Activated T-cell treated with anti-CD3 and anti-CD28 coated beads, Interleukin-2, amount 50 U/mL, for 1 hour (primary cell): ENCODE results near the gene DLL1.

Source experiments
- DNase-seq: peaks from one replicate; pipeline ENCODE4 v3.0.0-alpha.2; 2020

The DLL1 gene

DNA sequence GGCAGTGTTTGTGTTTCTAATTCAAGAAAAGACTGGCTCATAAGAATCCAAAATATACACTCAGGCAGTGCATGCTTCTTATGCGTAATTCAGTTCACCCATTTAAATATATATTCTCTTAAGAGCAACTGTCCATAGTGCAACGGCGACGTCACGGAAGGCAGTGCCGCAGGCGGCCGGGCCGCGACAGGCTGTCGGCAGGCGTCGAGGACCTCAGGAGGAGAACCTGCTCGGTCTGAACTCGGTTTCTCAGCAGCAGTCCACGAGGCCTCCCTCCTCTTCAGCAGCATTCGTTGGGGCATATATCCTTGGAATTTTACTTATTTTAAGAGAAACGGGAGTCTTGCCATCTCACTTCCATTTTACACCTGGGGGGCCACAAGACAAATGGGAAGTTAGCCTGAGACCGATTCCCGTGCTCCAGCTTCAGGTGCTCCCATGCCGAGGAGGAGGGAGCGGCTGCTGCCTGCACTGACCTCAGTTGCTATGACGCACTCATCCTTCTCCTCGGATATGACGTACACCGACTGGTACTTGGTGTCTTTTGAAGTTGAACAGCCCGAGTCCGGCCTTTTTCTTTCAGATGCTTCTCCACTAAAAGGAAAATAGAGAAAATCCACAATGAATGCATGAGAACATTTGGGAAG lies 8.2 kb downstream of the DLL1 start:
- DNase-seq: no peak

DNA sequence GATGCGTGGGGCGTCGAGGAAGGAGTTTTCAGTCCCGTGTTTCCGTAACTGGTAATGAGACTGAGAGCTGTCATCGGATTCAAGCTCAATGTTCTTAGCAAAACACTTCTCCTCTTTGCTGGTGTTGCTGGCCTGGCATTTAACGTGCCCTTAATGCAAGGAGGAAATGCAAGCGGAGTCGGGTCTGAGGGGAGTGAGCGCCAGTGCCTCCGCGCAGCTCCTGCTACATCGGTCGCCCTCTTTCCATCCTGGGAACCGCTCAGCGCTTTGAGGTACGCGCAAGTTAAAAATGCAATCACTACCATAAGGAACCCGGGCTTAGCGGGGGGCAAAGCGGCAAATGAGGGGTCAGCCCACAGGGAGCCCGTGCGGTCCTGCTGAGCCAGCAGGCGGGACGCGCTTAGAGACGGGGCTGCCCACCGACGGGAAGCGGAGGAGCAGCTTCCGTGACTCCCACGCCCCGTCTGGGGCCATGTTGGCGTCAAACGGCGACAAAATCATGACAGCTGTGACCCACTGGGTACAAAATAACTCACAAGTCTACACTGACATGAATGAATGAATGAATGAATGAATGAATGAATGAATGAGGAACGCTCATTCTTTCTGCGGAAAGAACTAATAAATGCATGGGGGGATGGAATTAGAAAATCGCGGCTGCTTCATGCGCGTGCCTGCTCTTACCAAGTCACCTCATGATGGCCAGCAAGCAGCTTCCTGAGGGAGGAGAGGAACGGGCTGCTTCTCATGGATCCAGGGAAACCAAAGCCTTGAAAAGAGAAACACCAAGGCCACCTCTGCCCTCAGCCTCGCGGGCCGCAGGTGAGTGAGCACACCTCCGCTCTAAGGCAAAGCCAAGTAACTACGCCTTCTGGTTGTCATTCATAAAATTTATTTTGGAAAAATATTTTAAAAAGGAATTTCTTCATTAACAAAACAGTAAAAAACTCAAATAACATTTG lies 9.3 kb downstream of the DLL1 start:
- DNase-seq: no peak

DNA sequence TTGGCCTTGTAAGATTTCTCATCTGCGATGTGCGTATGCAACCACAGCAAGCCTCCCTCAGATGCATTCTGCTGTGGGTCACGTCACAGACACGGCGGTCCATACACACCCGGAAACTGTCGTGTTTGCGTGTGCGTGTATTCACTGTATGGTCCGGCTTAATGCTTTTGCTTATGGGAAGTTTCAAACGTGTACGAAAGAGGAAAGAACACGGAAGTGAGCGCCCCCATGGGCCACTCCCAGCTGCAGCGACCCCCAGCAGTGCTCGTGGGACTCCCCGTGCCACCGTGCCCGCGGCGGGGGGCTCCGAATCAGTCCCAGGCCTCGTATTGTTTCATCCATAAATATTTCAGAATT lies 10.2 kb downstream of the DLL1 start:
- no peak for DNase-seq

DNA sequence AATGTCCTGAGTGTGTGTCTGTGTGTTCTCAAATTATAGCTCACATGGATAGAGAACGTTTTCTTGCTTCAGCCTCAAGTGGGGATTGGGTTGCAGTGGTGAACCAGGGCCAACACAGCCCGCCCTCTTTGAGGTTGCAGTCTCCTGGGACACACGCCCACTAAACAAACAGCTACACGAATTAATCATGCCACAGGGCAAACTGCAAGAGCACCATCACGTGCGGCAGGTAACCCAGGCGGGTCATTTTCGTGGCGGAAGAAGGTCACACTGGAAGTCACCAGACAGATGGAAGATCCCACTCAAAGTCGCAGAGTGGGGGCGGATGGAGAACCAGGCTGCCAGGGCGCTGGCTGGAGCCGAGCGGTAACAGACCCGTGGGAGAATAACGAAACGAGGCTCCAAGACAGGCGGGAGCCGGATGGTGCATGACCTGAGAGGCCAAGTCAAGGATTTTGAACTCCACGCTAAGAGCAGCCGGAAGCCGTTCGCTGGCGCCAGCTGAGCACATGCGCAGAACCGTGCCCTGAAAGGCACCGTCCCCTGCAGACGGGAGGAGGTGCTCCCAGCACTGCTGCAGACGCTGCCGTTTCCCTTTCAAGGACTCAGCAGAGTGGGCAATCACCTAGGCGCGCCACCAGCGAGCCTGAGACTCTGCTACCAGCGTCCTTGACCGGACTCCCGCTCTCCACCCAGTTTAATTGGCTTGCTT lies 10.7 kb downstream of the DLL1 start:
- DNase-seq: peak; percentile 66

DNA sequence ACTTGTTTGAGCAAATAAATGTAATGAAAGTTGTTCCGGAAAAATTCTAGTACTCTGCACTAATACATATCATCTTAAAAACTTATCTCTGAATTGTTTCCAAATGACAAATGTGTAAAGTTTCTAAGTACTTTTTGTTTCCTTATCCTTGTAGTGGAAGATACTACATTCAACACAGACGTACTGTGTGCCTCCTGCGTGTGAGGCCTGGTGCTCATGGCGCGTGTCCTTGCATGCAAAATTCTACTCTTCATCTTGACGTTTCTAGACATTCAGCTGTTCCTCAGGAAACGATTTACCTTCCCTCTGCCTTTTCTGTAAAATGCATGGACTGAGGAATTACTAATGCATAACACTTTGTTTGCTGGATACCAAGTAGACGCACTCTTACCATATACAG lies 11.5 kb downstream of the DLL1 start:
- no peak for DNase-seq

DNA sequence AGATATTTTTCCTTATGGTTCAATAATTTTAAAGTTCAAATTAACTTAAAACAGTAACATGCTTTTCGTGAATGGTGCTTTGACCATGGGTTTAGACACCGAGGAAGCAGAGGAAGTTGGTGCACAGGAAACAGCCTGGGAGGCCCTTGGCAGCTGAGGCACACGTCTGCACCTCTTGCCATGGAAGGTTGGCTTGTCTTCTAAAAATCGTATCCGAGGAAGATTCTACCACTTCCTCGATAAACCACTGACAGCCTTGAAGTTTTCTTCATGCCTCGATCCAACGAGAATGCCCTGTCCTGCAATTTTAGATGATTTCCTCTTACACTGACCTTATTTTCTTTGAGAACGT lies 12.2 kb downstream of the DLL1 start:
- no peak for DNase-seq

DNA sequence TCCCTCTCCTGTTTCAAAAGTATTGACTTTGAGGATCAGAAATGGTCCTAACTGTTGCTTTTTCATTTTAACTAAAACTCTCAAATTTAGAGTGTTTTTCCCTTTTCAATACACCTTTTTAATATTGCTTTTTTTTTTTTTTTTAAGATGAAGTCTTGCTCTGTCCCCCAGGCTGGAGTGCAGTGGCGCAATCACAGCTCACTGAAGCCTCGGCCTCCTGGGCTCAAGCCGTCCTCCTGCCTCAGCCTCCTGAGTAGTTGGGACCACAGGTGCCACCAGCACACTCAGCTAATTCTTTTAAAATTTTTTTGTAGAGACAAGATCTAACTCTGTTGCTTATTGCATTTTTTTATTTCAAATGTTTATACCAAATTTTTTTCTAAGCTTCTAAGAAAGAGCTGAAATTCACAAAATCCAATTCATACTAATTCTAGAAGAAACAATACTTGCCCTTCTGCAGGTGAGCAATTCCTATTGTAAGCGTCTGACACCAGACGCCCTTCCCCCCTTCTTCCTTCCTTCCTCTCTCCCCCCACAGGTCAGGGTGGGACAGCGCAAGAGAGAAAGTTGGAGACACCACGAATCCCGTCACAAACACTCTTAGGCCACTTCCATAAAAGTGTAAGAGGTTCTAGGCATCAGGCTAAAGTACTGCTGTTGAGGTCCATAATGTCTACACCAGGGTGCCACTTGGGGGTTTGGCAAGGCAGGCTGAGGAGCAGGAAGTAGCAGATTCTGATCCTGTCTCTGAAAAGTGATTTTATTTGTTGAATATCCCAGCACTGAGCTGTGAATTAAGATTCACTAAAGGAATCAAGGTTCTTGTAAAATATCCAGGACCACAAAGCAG lies 12.8 kb downstream of the DLL1 start:
- DNase-seq: no peak

DNA sequence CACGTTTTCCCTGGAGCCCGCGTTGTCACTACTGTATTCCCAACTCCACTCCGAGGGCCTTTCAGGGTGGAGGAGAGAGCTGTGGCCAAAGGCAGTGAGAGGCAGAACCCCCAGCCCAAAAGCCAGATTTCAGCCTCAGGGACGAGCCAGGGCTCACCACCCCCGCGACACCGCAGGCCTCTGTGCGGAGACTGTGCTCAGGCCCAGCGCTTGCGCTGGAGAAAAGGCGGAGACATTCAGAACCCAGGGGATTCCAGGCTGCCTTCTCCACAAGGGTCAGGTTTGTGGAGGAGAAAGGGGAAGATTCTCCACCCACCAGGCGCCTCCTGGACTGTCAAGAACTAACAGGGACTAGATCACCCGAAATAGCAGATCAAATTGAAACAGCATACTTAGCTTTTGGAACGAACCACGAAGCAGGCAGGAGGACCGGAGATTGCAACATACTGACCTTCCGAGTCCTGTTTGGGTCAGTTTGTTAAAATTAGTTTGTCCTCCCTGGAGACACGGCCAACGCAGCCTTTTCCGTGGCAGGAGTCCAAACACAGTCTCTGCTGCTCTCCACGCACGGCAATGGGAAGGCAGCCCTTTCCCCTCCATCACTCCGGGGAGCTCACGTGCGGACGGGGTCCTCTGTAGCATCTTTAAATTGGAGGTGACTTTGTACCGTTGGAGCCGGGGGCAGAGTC lies 14.4 kb downstream of the DLL1 start:
- no peak for DNase-seq

DNA sequence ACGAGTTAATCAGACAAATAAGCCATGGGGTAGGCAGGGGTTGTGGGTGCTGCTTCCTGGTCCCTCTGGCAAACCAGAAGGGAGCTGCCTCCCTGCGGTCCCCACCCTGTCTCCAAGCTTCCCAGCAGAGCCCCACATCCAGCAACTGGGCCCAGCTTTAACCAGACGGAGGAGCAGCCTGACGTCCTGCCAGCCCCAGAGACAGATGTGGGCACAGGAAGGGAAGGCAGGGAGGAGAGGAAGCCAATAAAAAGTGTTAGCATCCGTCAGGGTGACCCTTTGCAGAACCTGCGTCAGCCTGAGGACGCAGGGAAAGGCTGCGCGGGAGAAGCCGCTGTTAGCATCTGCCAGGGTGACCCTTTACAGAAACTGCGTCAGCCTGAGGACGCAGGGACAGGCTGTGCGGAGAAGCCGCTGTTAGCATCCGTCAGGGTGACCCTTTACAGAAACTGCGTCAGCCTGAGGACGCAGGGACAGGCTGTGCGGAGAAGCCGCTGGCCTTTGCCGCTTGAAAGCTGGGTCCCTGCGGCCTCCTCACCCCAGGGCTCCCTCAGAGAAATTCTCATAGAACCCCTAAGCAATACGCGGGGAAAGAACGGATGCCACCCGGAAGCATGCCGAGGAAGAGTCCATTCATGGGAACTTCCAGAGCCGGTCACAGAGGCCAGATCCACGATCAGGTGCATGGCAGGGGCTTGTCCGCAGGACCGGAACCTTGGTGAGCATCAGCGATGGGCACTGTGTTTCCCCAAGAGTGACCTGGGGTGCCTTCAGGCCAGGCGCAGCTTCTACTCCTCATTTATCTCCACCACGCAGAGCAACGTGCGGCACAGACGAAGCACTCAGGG lies 15.9 kb downstream of the DLL1 start:
- DNase-seq: no peak

DNA sequence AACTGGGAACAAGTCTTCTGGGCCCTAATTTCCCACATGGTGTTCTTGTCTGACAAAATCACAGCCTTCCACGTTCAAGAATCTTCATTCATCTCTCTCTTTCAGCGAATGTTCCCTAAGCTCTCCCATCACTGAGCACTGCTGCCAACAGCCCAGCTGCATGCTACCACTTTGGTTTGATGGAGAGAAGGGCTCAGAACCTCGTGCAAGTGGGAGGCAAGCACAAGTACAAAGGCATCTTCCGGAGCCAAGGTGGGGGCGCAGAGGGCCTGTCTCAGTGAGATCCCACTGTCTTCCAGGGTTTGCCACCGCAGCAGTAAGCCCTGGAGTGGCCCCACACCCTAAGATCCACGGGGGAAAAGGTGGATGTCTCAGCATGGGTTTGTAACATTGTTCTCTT lies 17.2 kb downstream of the DLL1 start:
- no peak for DNase-seq

DNA sequence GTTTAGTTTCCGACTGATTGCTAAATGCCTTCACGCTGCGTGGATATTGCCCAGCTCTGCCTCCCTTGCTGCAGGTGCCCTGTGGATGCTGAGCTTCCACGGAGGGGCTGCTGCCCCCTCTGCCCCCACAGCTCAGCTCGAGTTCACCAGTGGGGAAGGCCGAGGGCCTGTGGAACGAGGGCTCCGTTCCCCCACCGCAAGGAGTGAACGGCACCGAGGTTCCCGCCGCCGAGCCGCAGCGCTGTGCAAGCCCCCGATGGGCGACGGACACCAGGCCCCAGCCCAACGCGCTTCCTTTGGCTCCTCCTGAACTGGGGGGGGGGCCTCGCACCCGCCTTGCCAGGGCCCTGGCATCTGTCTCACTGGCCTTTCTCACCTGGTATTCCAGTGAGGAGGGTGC lies 17.7 kb downstream of the DLL1 start:
- DNase-seq: no peak

DNA sequence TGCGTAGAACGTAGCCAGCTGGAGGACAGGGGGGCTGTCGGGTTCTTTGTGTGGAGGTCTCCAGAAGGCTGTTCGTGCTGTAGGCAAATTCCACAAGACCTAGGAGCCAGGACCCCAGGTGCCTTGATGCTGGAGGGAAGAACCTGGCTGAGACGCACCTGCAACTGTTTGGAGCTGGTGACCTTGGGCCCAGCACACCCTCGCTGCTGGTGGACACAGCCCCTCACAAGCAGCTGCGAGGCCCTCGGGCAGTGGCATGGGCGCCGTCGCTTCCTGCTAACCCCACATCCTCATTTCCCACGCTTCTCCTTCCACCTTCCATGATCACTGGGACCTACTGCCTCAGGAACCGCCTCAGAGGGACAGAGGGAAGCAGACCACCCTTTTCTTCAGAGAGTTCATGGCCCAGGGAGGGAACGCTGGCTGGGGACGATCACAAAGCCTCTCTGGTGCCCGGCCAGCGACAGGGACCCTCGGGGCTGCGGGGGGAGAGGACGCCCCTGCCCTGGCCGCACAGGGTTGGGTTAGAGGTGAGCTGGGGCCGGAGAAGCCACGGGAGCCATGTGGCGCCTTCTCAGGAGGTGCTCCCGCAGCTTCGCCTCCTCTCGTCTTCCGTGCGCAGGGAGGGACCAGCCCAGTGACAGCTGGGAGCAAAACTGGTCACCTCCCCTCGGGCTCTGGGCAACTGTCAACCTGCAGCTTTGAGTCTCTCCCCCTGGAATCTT lies 18.4 kb downstream of the DLL1 start:
- no peak for DNase-seq

DNA sequence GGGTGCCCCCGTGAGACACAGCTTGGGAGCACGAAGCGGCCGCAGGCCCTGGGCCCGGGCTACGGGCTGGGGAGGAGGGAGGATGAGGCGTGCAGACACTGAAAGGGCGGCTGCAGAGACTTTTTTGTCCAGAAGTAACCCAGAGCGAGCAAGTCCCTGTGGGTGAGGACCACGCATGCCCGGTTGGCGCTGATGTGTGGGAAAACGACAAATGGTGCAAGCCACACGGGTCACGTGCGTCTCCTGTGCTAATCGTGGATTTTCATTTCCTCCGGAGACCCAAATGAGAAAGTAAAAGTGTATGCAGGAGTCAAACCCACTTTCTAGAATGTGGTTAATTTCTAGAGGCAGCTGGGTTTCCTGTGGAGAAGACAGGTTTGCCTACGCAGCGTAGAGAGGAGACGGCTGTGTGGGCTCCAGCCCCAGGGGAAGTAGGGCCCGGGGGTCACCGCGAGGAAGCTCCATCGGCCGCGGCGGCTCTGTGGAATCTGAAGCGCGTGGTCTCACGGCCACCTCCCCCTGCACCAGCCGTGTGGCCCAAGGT lies 19.0 kb downstream of the DLL1 start:
- DNase-seq: peak; percentile 64

DNA sequence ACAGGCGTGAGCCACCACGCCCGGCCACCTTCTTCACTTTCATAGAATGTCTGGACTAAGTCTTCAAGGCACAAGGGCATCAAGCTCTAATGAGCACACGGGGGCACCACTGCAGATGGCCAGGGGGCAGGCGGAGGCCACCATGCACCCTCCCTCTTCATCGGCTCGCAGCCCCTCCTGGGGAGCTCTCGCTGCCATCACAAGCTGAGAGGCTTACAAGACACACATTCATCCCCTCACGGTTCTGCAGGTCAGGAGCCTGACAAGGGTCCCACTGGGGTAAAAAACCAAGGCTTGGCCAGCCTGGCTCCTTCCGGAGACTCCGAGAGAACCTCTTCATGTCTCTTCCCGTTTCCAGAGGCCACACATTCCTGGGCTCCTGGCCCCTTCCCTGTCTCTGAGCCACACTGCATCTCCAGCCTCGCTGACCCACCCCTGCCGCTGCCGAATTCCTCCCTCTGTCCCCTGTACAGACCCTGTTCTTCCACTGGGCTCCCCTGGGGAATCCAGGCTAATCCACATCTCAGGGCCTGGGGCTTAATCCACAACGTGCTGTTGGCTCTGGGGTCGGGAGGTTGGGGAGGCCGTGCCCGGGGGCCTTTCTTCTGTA lies 19.8 kb downstream of the DLL1 start:
- DNase-seq: no peak

DNA sequence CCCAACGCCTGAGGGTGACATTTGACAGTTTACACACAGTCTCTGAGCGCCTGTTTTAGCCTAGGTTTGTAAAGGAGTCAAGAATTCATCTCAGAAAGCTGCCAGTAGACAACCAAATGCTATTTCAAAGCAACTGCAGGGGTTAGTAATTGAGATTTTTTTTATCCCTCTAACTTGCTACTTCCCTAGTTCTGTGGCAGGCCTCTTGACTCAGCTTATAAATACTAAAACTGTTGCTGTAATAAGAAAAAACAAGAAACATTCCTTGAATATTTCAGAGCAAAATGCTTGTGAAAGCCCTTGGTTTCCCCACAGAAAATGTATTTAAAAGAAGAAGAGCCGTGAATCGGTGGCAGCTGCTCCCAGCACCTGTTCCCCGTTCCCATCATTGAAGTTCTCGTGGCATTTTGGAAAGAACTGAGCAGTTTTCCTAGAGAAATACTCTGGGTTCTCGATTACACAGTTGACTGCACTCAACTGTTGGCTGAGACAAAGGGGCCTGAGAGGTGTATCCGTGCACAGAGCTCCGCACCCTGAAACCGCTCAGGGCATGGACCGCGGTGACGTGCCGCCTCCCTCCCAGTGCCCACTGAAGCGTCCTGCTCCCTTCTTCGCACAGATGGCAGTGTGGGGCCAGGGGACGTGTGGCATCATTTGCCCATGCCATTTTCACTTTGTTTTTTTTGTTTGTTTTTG lies 20.9 kb downstream of the DLL1 start:
- no peak for DNase-seq

DNA sequence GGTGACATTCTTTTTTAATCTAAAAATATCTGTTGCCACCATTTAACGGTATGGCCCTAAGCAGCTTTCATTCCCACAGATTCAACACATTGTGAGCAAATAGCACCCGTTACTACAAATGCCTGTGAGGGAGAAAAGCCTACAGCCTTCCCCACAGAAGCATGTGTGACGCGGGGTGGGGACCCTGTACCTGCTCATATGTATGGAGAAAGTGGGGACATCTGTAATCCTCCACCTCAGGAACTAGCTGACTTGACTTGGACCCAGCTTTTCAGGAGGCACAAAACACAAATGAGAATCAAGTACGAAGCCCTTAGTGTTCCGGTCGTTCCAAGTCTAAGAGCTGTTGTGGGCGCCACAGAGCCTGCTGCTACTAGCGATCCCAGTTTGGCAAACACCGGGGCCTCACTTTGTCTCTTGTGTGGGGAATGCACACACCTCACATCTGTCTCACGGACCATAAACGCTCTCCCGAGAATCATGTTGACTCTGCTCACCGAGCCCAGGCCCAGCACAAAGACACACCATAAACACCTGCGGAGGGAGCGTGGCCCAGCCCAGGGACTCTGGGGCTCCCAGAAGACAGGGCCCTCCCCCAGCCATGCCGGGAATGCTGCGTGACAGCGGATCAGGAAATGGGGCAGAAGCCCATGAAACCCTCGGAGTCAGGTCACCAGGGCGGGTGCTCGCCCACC lies 21.6 kb downstream of the DLL1 start:
- no peak for DNase-seq

DNA sequence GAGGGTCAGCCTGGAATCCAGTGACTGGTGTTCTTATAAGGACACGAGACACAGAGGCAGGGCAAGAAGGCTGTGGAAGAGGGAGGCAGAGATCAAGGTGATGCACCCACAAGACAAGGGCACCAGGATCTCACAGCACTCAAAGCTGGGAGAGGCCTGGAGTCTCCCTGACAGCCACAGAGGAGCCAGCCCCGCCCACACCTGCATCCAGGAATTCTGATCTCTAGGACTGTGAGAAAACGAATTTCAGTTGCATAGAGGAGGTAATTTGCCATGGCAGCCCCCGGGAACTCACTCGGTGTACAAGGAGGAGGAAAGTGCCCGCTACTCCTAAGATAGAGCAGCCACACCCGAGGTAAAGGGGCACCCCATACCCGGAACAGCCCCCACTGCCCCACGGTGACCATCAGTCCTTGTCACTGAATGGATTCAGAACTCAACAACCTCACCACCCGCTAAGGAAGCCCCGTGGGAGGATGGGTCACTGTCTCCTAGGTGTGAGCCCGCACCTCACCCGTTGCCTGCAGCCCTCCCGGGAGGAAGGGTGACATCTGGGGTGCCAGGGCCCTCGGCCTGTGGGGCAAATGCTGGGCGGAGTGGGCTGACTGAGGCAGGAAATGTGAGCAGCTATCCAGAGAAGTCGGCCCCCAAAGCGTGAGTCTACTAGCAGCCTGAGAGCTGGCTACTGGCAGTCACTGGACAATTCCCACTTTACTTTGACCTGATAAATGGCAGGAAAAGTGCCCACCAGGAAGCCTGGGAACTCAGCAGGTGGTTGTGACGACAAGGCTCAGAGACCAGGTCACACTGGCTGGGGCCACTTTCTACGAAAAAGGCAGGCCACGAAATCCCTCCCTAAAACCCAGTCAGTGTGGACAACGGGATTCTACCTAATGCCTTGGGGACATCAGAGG lies 22.4 kb downstream of the DLL1 start:
- no peak for DNase-seq

DNA sequence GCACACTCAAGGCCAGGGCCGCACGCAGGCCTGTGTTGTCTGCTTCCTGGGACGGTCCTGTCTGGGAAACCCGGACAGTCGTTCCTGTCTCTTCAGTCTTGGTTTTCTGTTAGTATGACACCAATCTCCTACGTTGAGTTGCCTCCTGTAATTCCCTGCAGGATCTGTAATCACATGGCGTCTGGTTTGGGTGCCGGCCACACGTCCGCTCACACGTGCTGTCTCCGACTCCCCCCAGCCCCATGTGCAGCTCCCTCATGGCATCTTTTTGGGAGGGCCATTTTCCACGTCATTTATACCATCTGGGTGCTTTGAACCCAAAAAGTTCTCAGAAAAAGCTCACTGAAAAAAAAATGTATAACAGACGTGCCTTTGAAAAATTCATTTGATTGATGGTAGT lies 23.2 kb downstream of the DLL1 start:
- no peak for DNase-seq
